ENCODE results near the gene LEMD3. TPM values are rescaled to one million over a fixed set of nuclear protein-coding genes. Genes with fewer than 3 reads are reported as not detected.

The LEMD3 gene
- total and polyA plus RNA-seq, 2 of the 8 experiments (the other 6 are each of a cell fraction or from before 2014, with no cell fraction given): 5.8 to 33.2 TPM

GRCh38 chr12:65293735-65294134 lies 124.4 kb downstream of the LEMD3 start (continued):
- TF ChIP-seq RXRA (IDR thresholded peaks at IDR 0.05; ENCODE audit: insufficient read depth, low read depth, low read length) (no peak), SP4 (IDR thresholded peaks at IDR 0.05; ENCODE audit: low read length) (no peak), FOSL1 (IDR thresholded peaks at IDR 0.05; ENCODE audit: insufficient read depth, low read depth, low read length) (no peak), USF2 (IDR thresholded peaks at IDR 0.05; ENCODE audit: low read length) (no peak), CTBP2 (IDR thresholded peaks at IDR 0.05; ENCODE audit: borderline replicate concordance, insufficient read depth, insufficient read length, low read length) (no peak), CEBPB (IDR thresholded peaks at IDR 0.05; ENCODE audit: low read depth, low read length) (no peak)

Data from H1 (cell line).